Right kidney (tissue), 9 donors: ENCODE data around the gene SETBP1.

Source experiments
- DNase-seq: peaks from one replicate; pipeline ENCODE4 v3.0.0-alpha.2; 2016
- long read RNA-seq, 8 donors: transcript quantifications; one replicate each; lab custom pipeline, GENCODE V29; 2026

Gene SETBP1
- long read RNA-seq, donor 1: 0 reads
- long read RNA-seq, donor 2, partial matches to known transcripts: 5 of 5 reads
- long read RNA-seq, donor 2, other reads (novel, unspliced or antisense): 0 of 5 reads
- long read RNA-seq, donor 3, partial matches to known transcripts: 6 of 6 reads
- long read RNA-seq, donor 3, other reads (novel, unspliced or antisense): 0 of 6 reads
- long read RNA-seq, donor 4, partial matches to known transcripts: 16 of 16 reads
- long read RNA-seq, donor 4, other reads (novel, unspliced or antisense): 0 of 16 reads
- long read RNA-seq, donor 5, partial matches to known transcripts: 19 of 19 reads
- long read RNA-seq, donor 5, other reads (novel, unspliced or antisense): 0 of 19 reads
- long read RNA-seq, donor 6, partial matches to known transcripts: 8 of 9 reads
- long read RNA-seq, donor 6, other reads (novel, unspliced or antisense): 0 of 9 reads
- long read RNA-seq, donor 7: 0 reads
- long read RNA-seq, donor 8: 0 reads

GRCh38 chr18:44680273-44681075, at the start of gene SETBP1:
Gene SETBP1, plus strand, starts transcription at chr18:44680888. Its CDS starts 20,459 bp downstream, at chr18:44701347.
- DNase-seq: peak; percentile 89

DNA sequence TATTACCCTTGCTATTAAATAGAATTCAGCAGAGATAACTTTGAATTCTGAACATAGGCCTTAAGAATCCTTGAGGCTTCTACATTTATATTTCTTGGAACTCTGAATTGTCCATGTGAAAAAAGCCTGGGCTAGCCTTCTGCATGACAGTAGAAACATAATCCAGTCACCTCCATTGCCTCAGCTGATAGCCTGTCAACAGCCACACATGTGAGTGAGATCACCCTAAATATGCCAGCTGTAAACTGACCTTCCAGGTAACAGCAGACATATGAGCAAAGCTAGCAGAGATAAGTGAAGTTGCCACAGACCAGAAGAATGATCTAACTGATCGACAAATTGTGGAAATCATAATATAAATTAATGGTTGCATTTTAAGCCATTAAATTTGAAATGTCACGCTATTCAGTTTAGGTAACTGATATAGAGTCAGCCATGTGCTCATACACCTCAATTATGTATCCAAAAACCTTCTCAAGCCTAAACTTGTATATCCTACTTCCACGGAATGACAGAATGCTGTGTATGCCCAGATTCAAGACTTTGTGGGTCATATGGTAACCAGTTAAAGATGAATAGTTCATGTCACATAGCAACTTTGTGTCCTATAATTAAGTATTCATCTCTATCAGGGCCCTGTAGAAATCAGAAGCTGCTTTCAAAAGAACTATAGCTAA, 48.1 kb upstream of the SETBP1 start:
- no peak for DNase-seq

DNA sequence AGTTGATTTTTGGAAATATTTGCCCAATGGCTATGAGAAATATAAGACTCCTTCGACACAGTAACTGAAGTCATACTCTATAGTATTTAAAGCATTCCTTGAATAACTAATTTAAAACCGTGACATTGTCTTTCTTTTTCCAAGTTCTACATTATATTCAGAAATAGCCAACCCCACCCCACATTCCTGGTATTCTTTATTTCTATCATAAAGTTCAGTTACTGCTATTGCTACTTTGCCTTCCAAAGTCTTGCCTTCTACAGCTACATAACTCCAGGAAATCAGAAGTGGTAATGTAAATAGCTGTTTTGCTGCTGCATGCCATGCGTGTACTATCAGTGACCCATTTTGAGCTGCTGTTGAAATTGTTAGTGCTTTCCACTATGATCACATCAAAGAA, 45.1 kb upstream of the SETBP1 start:
- DNase-seq: no peak

DNA sequence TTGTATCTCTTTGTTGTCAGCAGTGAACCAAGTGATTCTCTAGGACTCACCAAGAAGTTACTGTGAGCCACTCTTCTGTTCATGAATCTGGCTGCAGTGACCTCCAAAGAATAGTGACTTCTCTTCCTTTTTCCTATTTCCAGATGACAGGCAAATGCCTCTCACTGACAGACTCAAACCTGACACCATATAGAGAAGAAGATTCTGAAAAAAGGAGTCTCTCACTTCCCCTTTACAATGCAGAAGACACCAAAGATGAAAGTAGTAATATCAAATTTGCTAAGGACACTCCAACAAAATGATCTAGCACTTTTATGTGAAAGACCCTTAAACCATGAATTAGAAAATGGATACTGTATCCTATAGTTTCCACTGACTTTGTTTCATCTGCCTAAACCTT, 44.4 kb upstream of the SETBP1 start:
- no peak for DNase-seq

DNA sequence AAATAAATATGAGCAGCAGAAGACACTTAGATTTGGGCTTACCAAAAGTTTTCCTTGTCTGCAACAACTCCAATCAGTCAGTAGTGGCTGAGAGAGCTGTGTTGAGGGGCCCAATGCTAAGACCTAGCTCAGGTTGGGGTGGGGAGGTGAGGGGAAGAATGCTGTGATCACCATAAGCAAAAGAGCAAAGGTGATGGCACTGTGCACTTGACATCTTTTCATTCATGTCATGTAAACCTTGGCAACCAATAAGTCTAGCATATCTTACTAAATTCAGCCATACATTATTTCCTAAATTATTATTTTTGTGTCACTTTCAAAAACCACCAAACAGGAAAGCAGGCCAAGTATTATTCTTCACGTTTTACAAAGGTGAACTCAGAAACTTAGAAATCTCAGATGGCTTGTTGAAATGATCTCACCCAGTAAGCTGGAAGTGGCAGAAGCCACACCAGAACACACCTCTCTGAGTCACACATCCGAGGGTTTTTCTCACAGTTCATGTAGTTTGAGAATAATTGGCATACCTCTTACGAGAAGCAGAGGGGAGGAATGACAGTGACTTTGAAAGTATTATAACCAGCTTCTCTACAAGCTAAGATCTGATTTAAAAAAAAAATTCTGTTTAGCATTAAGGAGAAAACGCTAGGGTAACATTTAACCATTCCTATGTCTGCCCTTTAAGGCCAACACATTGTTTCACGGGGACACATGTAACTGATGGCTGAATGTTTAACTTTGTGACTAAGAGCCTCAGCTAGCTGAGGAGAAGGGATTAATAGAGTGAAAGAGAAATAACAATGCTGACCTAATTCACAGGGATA, 43.3 kb upstream of the SETBP1 start:
- peak; percentile 12 for DNase-seq

DNA sequence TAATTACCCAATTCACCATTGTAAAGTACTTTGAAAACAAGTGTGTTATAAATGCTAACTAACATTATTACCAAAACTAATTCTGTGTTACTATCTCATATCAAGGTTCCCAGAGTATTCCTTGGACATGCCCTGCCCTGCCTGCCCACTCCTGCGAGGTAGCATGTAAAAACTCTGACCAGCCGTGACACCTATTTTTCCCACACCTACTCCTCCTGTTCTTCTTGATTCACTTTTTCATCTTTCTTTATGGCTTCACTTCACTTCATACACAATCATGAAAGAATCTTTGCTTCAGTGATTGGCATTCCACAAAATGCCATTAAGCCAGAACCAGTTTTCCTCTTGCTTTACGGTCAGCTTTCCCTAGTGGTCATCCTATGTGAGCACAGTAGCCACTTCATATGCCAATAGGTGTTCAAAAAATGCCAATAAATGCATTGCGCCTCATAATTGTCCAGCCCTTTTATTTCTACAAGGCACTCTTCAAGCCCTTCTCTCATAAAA, 42.6 kb upstream of the SETBP1 start:
- DNase-seq: no peak

DNA sequence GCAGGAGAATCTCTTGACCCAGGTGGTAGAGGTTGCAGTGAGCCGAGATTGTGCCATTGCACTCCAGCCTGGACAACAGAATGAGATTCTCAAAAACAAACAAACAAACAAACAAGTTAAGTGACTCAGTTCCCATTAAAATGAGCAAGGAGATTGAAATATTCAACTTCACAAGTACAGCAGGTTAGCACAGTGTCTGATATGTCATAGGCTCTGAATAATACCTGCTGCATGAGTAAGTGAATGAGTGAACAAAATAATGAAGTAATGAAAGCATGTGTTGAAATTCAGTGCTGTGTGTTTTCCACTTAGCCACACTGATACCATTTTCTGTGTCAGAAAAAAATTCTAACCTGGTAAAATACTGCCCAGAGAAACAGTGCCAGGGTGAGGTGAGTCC, 41.9 kb upstream of the SETBP1 start:
- no peak for DNase-seq

- DNase-seq: no peak
Measured at GRCh38 chr18:44643004-44643403, 37.7 kb upstream of the SETBP1 start.

GRCh38 chr18:44651478-44651877, 29.2 kb upstream of the SETBP1 start:
- no peak for DNase-seq

- DNase-seq: no peak
Measured at GRCh38 chr18:44651918-44652572, 28.6 kb upstream of the SETBP1 start.

- no peak for DNase-seq
Measured at GRCh38 chr18:44652722-44653121, 28.0 kb upstream of the SETBP1 start.

GRCh38 chr18:44654573-44654972, 26.1 kb upstream of the SETBP1 start:
- DNase-seq: no peak

- DNase-seq: no peak
Measured at GRCh38 chr18:44655435-44655834, 25.3 kb upstream of the SETBP1 start.

GRCh38 chr18:44659771-44660170, 20.9 kb upstream of the SETBP1 start:
- DNase-seq: no peak

- DNase-seq: no peak
Measured at GRCh38 chr18:44668270-44668975, 12.3 kb upstream of the SETBP1 start.

- no peak for DNase-seq
Measured at GRCh38 chr18:44671914-44672313, 8.8 kb upstream of the SETBP1 start.

GRCh38 chr18:44672506-44672905, 8.2 kb upstream of the SETBP1 start:
- DNase-seq: no peak

DNA sequence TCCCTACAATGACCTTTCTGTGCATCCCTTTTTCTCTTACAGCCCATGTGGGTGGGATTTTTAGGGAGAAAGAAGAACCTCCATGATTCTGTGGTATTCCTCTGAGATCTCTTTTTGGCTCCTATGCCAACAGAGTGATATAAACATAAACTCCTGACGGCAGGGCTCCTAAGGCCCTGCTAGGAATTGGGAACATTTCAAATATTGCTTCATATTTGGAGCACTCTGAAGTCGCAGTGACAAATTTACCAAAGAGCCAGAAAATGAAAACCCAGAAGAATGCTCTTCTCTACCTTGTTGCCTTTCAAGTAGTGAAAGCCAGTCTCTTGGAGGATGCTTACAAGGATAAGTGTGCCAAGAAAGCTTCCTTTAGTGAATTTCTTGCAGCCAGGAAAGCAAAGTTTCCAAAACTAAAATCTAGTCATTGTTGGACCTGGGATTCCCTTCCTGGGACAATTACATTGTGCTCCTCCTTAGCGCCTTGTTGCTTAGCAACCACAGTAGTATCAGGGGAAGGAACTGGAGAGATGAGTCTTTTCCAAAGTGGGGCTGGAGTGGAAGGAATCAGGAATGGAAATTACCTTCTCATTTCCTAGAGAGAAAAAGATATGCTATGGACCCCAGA, 7.3 kb upstream of the SETBP1 start:
- no peak for DNase-seq

DNA sequence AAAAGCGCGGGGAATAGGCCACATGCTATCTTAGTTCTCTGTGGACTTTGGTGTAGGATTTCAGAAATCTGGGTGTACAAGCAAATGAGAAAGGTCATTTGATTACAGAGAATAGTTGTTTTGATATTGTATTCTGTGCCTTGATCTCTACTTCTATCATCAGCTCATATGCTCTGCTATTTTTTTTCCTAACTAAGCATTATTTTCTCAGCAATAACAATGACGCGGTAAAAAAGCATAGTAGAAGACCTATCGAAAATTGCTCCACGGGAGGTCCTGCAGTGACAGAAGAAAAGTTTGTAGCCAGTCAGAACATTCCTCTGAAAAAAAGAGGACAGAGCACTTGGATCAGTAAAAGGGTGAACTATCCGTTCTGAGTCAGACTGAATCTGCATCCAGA, 2.8 kb upstream of the SETBP1 start:
- DNase-seq: no peak

DNA sequence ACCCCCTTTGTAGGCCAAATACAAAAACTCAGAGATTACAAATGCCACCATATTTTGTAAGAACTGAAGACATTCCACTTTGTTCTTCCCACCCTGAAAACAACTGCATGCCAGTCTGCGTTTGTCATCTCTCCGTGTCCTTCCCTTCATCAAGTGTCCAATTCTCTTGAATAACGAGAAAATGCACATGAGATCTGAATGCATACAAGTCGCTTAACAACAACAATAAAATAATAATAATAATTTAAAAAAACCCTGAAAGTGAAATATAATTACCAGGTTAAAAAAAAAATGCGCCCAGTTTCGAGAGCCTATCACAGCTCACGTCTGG, 2.0 kb upstream of the SETBP1 start:
- DNase-seq: no peak
